GM18498 (cell line): ENCODE measurements around the gene IER3.

Experiments
- ATAC-seq: cut with Tn5 transposase; IDR thresholded peaks from one replicate; pipeline ENCODE4 v1.9.1; 2021; ENCODE audit warnings: mild to moderate bottlenecking, moderate library complexity; ENCODE audit not compliant: unreplicated experiment

Gene IER3

GRCh38 chr6:30744054-30744805, at the start of gene IER3:
TSS of gene IER3 (minus strand) at chr6:30744547. CDS start at chr6:30744518, 29 bp downstream.
- ATAC-seq = no peak

- no peak for ATAC-seq
These were observed 49.3 kb upstream of the IER3 start for GRCh38 chr6:30793521-30794194.

DNA sequence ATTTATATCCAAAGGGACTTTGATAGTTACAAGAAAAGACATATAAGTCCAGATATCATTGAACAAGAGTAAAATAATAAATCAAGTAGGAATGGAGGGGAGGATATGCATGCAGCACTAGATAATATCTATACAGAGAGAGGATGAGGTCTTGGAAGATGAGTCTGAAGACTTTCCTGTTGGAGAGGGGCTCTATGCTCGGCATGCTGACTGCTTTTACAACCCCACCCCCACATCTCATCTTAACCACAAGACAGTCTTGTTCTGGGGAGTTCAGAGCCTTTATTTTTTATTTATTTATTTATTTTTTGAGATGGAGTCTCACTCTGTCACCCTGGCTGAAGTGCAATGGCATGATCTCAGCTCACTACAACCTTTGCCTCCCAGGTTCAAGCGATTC, 48.4 kb upstream of the IER3 start:
- ATAC-seq = no peak

- no peak for ATAC-seq
These were observed 46.5 kb upstream of the IER3 start for GRCh38 chr6:30790724-30791383.

DNA sequence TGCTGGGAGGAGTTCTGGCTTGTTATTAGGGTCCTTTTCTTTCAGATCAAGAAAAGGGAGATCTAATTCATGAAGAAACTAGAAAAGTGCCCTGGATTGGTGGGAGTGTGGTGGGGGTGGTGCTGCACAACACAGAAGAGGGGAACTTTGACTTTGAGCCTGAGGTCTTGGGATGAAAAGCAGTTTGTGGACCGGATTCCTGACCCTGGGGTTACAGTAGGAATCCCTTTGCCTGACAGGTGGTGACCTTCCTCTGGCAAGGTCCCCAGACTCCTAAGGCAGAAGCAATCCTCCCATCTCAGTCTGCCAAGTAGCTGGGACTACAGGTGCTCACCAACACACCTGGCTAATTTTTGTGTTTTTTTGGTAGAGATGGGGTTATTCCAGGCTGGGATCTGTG, 45.3 kb upstream of the IER3 start:
- no peak for ATAC-seq

DNA sequence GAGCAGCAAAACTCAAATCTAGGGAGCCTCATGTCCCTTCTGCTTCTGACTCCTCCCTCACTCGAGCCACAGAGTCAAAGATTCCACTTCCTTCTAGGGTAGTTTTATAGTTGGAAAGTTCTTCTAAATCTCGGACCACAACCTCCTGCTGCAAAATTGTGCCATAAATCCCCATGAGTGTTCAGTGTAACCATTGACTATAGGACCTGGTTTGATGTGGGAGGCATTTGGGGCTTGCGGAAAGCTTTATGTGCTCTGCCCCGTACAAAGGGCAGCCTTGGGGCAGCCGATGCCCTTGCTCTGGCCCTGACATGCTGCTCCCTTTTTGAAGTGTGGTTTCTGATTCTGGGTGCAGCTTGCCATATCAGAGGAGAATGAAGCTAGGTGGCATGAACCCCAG, 43.6 kb upstream of the IER3 start:
- ATAC-seq = no peak

- ATAC-seq = no peak
These were observed 38.2 kb upstream of the IER3 start for GRCh38 chr6:30782425-30783014.

- ATAC-seq = no peak
These were observed 37.5 kb upstream of the IER3 start for GRCh38 chr6:30781743-30782424.

DNA sequence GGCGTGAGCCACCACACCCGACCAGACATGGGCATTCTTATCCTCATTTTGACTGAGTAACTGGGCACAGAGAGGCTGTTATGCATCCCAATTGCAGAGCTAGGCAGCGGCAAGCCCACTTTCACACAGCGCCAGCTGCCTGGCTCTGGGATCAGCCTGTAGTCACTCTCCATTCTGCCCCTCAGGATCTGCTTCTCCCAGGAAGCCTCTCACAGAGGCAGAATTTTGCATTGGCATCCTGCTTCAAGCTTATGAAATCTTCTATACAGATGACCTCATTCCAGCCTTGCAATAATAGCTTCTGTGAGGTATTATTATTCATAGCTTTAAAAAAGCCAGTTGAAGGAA, 37.0 kb upstream of the IER3 start:
- no peak for ATAC-seq

- ATAC-seq = no peak
These were observed 36.2 kb upstream of the IER3 start for GRCh38 chr6:30780642-30780920.

DNA sequence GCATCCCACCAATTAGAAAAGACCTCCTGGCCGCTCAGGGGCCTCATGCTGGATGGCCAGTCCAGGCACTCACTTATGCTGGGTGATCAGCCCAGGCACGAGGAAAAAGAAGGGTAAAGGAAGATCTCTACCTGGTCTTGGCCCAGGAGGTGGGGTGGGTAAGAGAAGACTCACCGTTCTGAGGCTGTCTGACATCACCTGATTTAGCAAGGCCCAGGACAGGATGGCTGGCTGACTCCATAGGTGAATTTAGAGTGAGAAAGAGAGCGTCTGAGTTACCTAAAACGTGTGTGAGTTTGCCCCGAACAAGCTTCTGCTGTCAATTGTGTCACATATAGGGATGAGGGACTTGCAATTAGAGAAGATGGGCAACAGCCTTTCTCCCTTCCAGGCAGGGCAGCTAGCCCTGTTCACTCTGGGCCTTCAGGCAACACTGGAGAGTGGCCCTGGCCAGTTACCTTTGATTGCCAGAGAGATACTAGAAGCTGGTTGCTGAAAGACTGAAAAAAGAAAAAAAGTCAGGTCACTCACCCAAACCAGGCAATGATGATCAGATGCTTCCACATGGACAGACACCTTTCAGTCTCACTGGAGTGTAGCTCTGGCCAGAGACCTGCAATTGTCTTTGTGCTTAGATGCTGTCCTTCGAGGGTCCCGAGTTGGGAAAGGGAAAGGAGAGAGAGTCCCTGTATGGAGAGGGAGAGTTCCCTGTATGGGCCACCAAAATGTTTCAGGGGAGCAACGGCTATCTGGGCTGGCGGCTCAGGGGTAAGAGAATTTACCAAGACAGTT, 35.7 kb upstream of the IER3 start:
- no peak for ATAC-seq

DNA sequence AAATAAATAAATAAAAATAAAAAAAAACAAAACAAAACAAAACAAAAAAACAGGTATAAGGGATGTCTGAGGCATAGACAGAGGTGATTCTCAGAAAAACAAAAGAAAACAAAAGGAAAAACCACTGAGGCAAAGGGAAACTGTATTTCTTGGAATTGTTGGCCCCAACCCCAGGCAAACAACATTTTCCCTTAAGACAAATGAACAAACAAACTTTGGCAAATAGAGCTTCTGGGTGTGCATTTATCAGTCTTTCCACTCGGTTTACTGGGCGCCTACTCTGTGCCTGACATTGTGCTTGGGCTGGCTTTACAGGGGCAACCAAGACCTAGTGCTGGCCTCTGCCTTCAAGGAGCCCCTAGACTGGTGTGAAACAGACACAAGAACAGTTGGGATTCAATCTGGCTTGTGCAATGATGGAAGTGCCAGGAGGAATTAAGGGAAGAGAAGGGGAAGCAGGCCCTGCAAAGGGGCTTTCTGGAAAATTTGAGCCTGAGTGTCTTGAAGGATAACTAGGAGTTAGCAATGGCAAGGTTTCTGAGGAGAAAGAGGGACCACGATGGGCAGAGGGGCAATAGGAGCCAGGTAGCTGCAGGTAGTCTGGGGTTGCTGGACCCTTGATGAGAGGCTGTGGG, 33.8 kb upstream of the IER3 start:
- ATAC-seq = no peak

- ATAC-seq = no peak
These were observed 32.8 kb upstream of the IER3 start for GRCh38 chr6:30777155-30777485.

DNA sequence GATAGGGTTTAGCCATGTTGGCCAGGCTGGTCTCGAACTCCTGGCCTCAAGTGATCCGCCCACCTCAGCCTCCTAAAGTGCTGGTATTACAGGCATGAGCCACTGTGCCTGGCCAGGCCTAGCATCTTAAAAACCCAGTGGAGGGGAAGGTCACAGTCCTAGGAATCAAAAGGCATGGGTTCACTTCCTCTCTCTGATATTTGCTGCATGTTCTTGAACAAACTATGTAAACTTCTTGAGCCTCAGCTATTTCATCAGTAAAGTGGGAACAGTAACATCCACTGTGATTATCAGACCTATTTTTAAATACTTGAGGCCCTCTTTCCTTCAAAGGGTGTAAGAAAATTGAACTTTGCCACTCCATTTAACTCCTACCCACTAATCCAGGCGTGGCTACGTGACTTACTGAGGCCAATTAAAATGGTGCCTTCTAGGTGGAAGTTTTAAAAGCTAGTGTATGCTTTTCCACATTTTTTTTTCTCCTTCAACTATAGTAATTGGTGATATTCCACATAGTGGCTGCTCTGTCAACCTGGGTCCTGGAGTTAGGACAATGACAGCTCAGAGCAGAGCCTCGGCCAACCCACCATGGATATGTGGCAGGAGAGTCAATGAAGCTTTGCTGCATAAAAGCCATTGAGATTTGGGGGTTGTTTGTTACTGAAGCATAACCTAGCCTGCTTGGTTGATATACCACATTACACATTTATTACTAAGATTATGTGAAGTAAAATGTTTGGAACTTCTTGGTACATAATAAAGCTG, 32.2 kb upstream of the IER3 start:
- ATAC-seq = no peak

DNA sequence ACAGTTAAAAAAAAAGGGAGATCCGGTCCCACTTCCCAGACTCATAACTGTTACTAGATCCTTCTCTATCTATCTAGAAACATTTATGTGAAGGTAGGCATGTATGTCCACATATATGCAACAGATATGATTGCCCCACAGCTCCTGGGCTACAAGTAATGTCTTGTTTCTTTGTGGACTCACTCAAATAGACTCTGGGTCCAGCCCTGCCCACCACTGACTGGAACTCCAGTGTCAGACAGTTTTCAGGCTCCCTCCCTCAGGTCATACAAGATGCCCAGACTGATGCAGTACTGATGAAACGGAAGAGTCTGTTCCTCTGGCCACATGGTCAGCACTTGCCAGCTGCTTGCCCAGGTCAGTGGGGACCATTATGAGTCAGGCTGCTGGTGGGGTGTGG, 30.8 kb upstream of the IER3 start:
- no peak for ATAC-seq

GRCh38 chr6:30774701-30775100, 30.4 kb upstream of the IER3 start:
- ATAC-seq = no peak

DNA sequence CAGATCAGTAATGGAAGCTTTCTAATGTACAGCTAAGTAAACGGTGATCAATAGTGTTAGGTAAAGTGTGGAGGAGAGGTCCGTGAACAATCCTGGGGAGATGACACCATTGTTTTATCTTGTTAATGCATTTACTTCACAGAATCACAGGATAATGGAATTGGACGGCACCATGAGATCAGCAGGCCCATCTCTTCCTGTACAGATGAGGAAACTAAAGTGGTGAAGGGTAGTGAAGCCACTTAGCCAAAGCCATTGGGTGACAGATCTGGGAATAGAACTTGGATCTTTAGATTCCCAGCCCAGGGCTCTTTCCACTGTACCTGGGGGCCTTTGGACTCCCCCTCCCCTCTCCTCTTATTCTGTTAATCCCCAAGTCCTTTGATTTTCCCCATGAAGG, 26.2 kb upstream of the IER3 start:
- ATAC-seq = no peak

DNA sequence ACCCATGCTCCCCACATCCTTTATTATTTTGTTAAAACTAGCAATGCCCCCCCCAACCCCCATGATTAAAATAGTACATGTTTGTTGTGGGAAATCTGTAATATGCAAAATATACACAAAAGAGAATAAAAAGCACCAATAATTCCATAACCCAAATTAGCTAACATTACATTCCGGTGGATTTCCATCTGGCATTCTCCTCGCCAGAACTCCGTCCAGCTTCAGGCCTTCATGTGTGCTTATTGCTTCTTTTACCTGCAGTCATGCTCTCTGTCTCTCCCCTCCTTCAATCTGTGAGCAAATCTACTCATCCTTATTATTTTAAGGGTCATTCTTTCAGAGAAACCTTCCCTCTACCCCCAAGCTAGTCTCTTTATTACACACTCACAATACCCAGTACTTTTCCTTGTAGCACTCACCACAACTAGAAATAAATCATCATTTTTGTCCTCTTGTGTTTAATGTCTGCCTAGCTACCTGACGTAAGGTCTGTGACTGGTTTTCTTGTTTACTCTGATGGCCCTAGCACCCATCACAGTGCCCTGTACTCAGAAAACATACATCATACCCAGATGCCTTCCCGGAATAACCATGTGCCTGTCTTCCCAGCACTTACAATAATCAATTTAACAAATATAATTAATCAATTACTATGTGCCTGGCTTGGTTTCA, 25.6 kb upstream of the IER3 start:
- no peak for ATAC-seq
